Progenitor cell of endocrine pancreas (in vitro differentiated cells): ENCODE data around the gene SFTPB. TPM values are rescaled to one million over a fixed set of nuclear protein-coding genes. Genes with fewer than 3 reads are reported as not detected.

Experiments used
- DNase-seq: peaks from one replicate; pipeline ENCODE4 v3.0.0; 2021; ENCODE audit warnings: low spot score; ENCODE audit not compliant: unreplicated experiment
- H3K27ac Mint-ChIP-seq: 2 replicates; pipeline ENCODE4 v1.8.0; 2021; ENCODE audit warnings: mild to moderate bottlenecking, moderate library complexity, mixed read lengths
- H3K27me3 Mint-ChIP-seq: 2 replicates; pipeline ENCODE4 v1.8.0; 2021; ENCODE audit warnings: mixed read lengths
- H3K36me3 Mint-ChIP-seq: 2 replicates; pipeline ENCODE4 v1.8.0; 2022; ENCODE audit warnings: mixed read lengths; ENCODE audit not compliant: insufficient read depth
- H3K4me1 Mint-ChIP-seq: 2 replicates; pipeline ENCODE4 v1.8.0; 2021; ENCODE audit warnings: low read depth, mixed read lengths
- H3K4me3 Mint-ChIP-seq: 2 replicates; pipeline ENCODE4 v1.8.0; 2021; ENCODE audit warnings: low read depth, mild to moderate bottlenecking, moderate library complexity, mixed read lengths
- H3K9me3 Mint-ChIP-seq: 2 replicates; pipeline ENCODE4 v1.8.0; 2021; ENCODE audit warnings: low read depth, mixed read lengths
- total RNA-seq: library from RNA; stranded (reverse); gene quantifications from 2 replicates; pipeline ENCODE4 v1.2.1, GENCODE V29; 2021
- TF ChIP-seq, protein P1 (sequence below): fragments of 200-600 bp; sonication (generic); IDR thresholded peaks from one replicate; pipeline ENCODE4 v1.5.0; 2021; ENCODE audit warnings: antibody characterized with exemption, mild to moderate bottlenecking; ENCODE audit not compliant: unreplicated experiment

The SFTPB gene
- total RNA-seq, 1 donor from 2014 or later: not detected

DNA sequence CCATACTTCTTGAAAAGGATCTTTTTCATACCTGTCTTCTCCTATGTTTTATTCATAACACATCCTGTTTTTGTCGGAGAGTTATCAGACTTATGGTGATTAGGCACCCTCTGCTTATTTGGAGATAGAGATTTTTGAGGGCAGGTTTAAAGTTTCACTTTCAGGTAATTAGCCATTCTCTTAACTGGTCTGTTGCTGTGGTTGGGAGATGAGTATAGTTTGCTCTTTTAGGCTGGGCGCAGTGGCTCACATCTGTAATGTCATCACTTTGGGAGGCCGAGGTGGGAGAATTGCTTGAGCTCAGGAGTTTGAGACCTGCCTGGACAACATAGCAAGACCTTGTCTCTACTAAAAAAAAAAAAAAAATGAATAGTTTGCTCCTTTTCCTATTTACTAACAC lies 25.3 kb downstream of the SFTPB start:
- peaks cover 25% of the 10 kb centered on the region for H3K36me3 Mint-ChIP-seq
- no peaks in the 10 kb centered on the region for H3K4me1 Mint-ChIP-seq
- TF ChIP-seq, protein P1, sequence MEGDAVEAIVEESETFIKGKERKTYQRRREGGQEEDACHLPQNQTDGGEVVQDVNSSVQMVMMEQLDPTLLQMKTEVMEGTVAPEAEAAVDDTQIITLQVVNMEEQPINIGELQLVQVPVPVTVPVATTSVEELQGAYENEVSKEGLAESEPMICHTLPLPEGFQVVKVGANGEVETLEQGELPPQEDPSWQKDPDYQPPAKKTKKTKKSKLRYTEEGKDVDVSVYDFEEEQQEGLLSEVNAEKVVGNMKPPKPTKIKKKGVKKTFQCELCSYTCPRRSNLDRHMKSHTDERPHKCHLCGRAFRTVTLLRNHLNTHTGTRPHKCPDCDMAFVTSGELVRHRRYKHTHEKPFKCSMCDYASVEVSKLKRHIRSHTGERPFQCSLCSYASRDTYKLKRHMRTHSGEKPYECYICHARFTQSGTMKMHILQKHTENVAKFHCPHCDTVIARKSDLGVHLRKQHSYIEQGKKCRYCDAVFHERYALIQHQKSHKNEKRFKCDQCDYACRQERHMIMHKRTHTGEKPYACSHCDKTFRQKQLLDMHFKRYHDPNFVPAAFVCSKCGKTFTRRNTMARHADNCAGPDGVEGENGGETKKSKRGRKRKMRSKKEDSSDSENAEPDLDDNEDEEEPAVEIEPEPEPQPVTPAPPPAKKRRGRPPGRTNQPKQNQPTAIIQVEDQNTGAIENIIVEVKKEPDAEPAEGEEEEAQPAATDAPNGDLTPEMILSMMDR: no peak
- H3K4me3 Mint-ChIP-seq: no peak overlapping the region
- H3K27ac Mint-ChIP-seq: no peak overlapping the region
- H3K9me3 Mint-ChIP-seq: no peaks in the 10 kb centered on the region
- H3K27me3 Mint-ChIP-seq: no peaks in the 10 kb centered on the region
- no peak for DNase-seq

DNA sequence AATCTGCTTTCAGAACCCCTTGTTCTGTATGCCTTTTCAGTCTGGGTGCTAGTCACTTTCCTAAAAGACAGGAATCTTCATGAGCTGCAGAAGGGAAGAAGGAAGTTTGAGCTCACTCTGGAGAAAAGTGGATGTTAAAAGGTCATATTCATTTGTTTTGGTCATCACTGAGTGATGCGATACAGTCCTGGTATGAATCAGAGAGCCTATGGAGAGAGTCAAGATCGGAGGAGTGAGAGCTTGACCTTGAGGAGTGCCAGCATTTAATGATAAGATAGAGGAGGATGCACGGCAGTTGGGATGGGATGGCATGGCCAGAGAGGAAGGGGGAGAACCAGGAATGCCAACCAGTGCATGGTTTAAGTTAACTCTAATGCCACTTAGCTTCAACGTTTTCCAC lies 32.4 kb downstream of the SFTPB start:
- H3K27ac Mint-ChIP-seq: no peak overlapping the region
- no peak for DNase-seq
- peaks cover 30% of the 10 kb centered on the region for H3K36me3 Mint-ChIP-seq
- H3K4me1 Mint-ChIP-seq: no peaks in the 10 kb centered on the region
- no peaks in the 10 kb centered on the region for H3K27me3 Mint-ChIP-seq
- TF ChIP-seq, protein P1: no peak
- H3K9me3 Mint-ChIP-seq: no peaks in the 10 kb centered on the region
- H3K4me3 Mint-ChIP-seq: no peak overlapping the region

DNA sequence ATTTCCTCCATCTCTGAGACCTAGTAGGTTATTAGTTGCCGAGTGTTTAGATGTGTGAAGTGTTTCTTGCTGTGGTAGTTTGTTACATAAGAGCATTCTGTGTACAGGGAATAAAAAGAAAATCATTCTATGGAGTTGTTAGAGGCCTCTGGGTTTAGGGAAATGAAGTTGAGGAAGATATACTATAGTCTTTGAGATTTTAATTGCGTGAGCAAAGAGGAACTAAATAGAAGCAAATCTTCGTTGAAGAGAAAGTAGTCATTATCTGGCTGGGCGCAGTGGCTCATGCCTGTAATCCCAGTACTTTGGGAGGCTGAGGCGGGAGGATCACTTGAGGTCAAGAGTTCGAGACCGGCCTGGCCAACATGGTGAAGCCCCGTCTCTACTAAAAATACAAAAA lies 33.0 kb downstream of the SFTPB start:
- H3K36me3 Mint-ChIP-seq: peaks cover 33% of the 10 kb centered on the region
- no peaks in the 10 kb centered on the region for H3K9me3 Mint-ChIP-seq
- no peaks in the 10 kb centered on the region for H3K27me3 Mint-ChIP-seq
- no peak overlapping the region for H3K4me3 Mint-ChIP-seq
- no peaks in the 10 kb centered on the region for H3K4me1 Mint-ChIP-seq
- TF ChIP-seq, protein P1: no peak
- DNase-seq: no peak
- no peak overlapping the region for H3K27ac Mint-ChIP-seq

DNA sequence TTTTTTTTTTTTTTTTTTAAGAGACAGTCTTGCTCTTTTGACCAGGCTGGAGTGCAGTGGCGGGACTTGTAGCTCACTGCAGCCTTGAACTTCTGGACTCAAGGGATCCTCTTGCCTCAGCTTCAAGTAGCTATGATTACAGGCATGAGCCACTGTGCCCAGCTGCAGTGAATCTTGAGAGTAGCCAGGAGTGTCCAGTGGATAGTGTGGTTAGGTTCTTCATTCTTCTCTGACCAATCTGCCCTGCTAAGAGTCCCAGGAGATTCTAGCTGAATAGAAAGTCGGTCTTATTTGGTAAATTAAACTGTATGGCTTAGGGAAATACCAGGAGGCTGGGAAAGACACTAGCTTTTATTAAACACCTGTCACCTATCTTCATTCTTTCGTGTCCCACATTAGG lies 36.7 kb downstream of the SFTPB start:
- no peak for DNase-seq
- Mint-ChIP-seq H3K4me1 (no peaks in the 10 kb centered on the region), H3K27ac (no peak overlapping the region), H3K9me3 (no peaks in the 10 kb centered on the region), H3K4me3 (no peak overlapping the region), H3K27me3 (no peaks in the 10 kb centered on the region), H3K36me3 (peaks cover 30% of the 10 kb centered on the region)
- TF ChIP-seq, protein P1: no peak

DNA sequence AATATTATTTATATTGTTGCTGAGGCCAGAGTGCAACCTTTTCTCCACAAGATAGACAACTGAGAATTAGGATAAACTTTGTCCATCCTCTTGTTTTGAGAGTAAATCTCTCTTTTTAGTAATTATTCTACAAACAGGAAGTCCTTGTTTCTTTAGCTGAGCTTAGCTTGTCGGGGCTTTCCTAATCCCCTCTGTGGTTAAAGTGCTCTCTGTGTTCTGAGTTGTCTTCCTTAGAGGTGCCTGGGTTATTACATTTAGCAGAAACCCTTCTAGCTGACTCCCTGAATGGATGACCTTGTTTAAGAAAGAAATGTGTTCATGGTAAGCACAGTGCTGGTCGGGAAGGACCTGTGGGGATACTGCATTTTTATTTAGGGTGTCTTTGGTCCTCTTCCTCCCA lies 39.3 kb downstream of the SFTPB start:
- TF ChIP-seq, protein P1: no peak
- Mint-ChIP-seq H3K4me3 (no peak overlapping the region), H3K36me3 (peaks cover 41% of the 10 kb centered on the region)

More for the DNA sequence above, 39.3 kb downstream of the SFTPB start:
- Mint-ChIP-seq H3K27ac (no peak overlapping the region), H3K9me3 (no peaks in the 10 kb centered on the region), H3K27me3 (no peaks in the 10 kb centered on the region), H3K4me1 (no peaks in the 10 kb centered on the region)
- DNase-seq: no peak
